Stimulated activated CD8-positive, alpha-beta memory T cell treated with anti-CD3 and anti-CD28 coated beads, Interleukin-4, amount 100 ng/mL, for 24 hours (primary cell): ENCODE results near the gene FBXW8.

Experiments
- DNase-seq: peaks from one replicate; pipeline ENCODE4 v3.0.0-alpha.2; 2020; ENCODE audit warnings: low read depth

FBXW8 gene

DNA sequence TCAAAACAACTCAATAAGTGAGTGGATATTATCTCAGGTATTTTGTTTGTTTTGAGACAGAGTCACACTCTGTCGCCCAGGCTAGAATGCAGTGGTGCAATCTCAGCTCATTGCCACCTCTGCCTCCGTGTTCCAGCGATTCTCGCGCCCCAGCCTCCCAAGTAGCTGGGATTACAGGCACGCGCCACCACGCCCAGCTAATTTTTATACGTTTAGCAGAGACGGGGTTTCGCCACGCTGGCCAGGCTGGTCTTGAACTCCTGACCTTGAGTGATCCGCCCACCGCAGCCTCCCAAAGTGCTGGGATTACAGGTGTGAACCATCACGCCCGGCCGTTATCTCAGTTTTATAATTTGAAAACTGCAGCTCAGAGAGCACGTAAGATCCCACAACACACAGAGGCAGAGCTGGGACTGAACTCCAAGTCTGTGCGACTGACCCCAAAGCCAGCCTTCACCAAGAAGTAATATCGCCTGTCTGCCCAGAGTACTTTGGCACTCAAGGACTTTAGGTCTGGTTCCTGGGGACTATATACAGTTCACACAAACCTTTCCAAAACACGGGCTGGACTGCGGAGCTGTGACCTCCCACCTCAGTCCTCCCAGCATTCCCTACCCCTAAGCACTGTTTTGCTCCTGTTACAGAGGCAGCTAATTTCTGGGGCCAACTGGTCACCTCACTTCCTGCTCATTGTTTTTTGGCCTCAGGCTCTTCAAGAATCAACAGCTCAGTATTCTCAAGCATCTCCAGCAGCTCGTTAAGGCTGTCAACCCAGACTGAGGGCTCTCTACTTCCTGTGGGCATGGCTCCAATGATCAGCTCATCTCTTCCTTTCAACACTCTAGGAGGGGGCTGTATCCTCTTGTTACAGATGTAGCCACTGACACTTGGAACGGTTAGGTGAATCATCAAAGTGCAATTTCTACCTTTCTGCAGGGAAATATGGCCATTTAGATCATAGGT is 165.9 kb downstream of the FBXW8 start:
- DNase-seq = no peak

DNA sequence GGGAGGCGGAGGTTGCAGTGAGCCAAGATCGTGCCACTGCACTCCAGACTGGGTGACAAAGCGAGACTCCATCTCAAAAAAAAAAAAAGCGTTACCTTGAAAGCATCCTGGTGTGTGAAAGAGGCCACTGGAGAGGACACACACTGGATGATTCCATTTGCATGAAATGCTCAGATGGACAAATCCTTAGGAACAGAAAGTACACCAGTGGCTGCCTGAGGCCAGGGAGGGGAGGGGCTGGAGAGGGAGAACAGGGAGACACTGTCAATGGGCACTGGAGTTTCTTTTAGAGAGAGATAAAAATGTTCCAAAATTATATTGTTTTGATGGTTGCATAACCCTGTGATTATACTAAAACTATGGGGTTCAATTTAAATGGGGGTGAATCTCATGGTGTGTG is 168.7 kb downstream of the FBXW8 start:
- DNase-seq = no peak

DNA sequence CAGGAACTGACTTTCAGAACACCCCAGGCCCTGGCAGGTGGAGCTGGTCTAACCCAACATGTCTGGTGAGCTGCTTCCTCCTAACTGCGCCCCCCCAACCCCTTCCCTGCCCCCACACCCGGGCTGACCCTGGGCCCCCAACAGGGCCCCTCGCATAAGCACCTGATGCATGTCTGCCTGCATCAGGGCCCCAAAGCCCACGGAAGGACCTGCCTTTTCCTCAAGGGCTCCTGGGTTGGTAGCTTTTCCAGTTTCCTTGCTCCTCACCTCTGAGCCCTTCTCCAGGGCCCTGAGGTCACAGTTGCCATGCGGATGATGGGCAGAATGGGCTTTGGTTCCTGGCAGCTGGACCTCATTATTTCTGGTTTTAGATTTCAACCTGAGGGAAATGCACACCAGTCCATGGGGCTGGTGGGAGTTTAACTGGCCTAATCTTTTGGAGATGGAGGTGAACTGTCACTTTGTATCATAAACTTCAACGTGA is 170.0 kb downstream of the FBXW8 start:
- no peak for DNase-seq
